RCC 7860 (cell line): ENCODE results near the gene SET.
A peak's percentile ranks its signal among the peaks of the same experiment; 100 is the strongest.

ENCODE experiments used
- DNase-seq: peaks from one replicate; pipeline ENCODE4 v3.0.0-alpha.2; 2015; ENCODE audit warnings: low spot score
- FAIRE-seq: peaks from 2 replicates; lab custom pipeline; 2012; peaks lifted over from hg19 to GRCh38; lab: Jason Lieb, UNC

SET gene

GRCh38 chr9:128727640-128728248 lies 38.7 kb downstream of the SET start:
- DNase-seq (no peak), FAIRE-seq (no peak)

- DNase-seq (no peak), FAIRE-seq (no peak)
These were observed 39.3 kb downstream of the SET start for GRCh38 chr9:128728298-128728697.

GRCh38 chr9:128729302-128729701 lies 40.3 kb downstream of the SET start:
- no peak for FAIRE-seq
- DNase-seq = no peak

GRCh38 chr9:128729766-128730517 lies 40.9 kb downstream of the SET start:
- no peak for FAIRE-seq
- DNase-seq = no peak

DNA sequence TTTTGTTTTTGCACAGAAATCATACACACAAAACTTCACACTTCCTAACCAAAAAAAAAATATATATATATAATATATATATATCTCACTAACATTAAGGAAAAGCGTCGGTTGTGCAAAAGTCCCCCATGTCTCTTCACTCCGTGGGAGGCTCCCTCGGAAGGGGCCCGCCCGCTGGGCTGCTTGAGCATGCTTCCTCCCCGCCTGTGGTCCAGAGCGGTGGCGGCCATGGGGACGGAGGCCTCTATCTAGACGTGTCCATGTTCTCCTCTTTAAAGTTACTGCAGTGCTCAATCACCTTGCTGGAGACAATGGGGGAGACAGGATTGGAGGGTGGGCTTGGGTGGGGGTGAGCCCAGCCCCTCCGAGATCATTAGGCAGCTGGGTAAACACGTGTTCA lies 42.1 kb downstream of the SET start:
- DNase-seq = no peak
- no peak for FAIRE-seq

GRCh38 chr9:128731691-128732090 lies 42.7 kb downstream of the SET start:
- FAIRE-seq (no peak), DNase-seq (no peak)

- DNase-seq = no peak
- no peak for FAIRE-seq
These were observed 43.6 kb downstream of the SET start for GRCh38 chr9:128732576-128732975.

DNA sequence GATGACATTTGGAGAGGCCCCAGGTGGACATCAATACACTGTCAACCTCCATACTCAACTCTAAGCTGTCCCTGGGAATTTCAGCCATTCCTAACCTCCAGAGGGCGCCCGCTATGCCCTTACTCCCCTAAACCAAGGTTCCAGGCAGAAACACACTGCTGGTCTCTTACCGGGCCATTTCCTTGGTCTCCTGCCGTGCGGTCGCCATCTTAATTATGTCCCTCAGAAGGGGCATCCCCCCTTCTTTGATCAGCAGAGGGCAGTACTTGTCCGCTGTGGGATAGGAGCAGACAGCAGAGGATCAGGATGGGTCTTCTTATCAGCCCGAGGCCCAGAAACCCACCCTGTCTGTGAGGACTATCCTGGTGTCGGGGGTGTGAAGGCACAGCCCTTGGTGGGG lies 44.2 kb downstream of the SET start:
- peak; percentile 79 for DNase-seq
- FAIRE-seq = peak; percentile 74

DNA sequence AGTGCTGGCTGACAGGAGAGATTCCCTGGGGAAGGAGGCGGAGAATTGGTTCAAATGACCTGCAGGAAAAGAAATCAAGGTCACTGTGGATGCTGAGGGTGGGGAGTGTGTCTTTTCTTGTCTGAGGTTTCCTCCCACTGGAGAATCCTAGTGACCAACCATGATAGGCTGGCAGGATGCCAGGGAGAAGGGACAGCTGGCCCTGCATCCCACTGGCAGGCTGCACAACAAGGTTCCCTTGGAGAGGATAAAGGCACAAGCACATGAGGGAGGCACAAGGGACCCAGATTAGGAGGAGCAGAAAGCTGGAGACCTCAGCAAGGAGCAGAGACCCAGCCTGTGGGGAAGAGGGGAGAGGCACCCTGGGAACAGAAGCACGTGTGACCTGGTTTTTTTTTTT lies 46.4 kb downstream of the SET start:
- no peak for FAIRE-seq
- DNase-seq = no peak

DNA sequence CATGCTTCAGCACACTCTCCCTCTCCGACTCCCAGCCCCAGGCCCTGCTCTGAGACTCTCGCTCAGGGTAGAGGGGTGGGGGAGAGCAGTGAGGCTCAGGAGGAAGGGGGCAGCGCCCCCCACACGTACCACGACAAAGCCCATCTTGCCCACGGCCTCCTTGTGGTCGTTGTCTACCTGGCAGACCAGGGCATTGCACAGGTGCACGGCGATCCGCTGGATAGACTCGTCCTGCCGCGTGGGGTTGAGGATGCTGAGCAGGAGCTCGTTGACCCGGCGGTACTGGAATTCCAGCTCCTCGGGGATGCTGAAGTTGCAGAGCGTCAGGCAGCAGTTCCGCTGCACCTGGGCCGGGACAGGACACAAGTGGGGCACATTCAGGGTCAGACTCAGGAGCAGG lies 53.4 kb downstream of the SET start:
- DNase-seq (no peak), FAIRE-seq (no peak)

DNA sequence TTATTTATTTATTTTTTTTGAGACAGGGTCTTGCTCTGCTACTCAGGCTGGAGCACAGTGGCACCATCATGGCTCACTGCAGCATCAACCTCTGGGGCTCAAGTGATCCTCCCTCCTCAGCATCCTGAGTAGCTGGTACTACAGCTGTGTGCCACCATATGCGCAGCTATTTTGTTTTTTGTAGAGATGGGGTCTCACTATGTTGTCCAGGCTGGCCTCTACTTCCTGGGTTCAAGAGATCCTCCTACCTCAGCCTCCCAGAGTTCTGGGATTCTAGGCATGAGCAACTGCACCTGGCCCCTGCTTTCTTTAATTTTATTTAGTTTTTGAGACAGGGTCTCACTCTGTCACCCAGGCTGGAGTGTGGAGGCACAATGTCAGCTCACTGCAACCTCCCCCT lies 54.4 kb downstream of the SET start:
- DNase-seq (no peak), FAIRE-seq (no peak)
